A549 (cell line): ENCODE results near the gene PXT1. TPM values are rescaled to one million over a fixed set of nuclear protein-coding genes. Genes with fewer than 3 reads are reported as not detected.

Experiments used
- ATAC-seq, 2 experiments: fragments of 200-7000 bp in 1 of 2; fragments of >200 bp in 1 of 2; cut with Nextera tagmentation in 1 of 2; cut with Tn5 transposase in 1 of 2; 3 replicates each; pipeline versions ENCODE4 v1.8.0 to v1.9.1; 2018 to 2020; ENCODE audit warnings: mild to moderate bottlenecking in 1 of 2, moderate library complexity in 1 of 2
- CTCF ChIA-PET: fragments of 300-600 bp; sonication (Branson Sonifier 250); formaldehyde crosslinking; extraction: SDS; loops from one replicate; lab custom pipeline; 2021; ENCODE audit warnings: antibody characterized with exemption, inconsistent platforms; lab: Yijun Ruan, JAX
- POLR2A ChIA-PET: fragments of 350-600 bp; formaldehyde crosslinking; extraction: SDS; loops from one replicate; lab custom pipeline; 2021; ENCODE audit warnings: antibody characterized with exemption, inconsistent platforms; lab: Yijun Ruan, JAX
- DNase-seq, 2 experiments: peaks; one replicate each; pipeline versions ENCODE4 v3.0.0 to v3.0.0-alpha.2; 2011 to 2016; ENCODE audit warnings: low read depth in 1 of 2, low spot score in 1 of 2
- FAIRE-seq: peaks from 2 replicates; lab custom pipeline; 2011; peaks lifted over from hg19 to GRCh38; lab: Jason Lieb, UNC
- H3K27ac ChIP-seq, 2 experiments: fragments of >200 bp; sonication (Bioruptor Twin); formaldehyde crosslinking; 3 replicates each; pipeline ENCODE4 v1.5.1; 2016 to 2017
- H3K4me1 ChIP-seq: fragments of >200 bp; sonication (Bioruptor Twin); formaldehyde crosslinking; 3 replicates; pipeline ENCODE4 v1.6.1; 2016
- H3K4me2 ChIP-seq: fragments of >200 bp; sonication (Bioruptor Twin); formaldehyde crosslinking; 3 replicates; pipeline ENCODE4 v1.6.1; 2016
- H3K4me3 ChIP-seq: fragments of >200 bp; sonication (Bioruptor Twin); formaldehyde crosslinking; 3 replicates; pipeline ENCODE4 v1.5.1; 2016
- H3K9me3 ChIP-seq: fragments of >200 bp; sonication (Bioruptor Twin); formaldehyde crosslinking; 3 replicates; pipeline ENCODE4 v1.6.1; 2016
- ATOH8 ChIP-seq: fragments of 250-450 bp; sonication (Bioruptor Pico); IDR thresholded peaks from 2 replicates; pipeline ENCODE4 v1.5.0; 2020; ENCODE audit warnings: low read depth, mild to moderate bottlenecking, moderate library complexity
- CBX8 ChIP-seq: fragments of 200-600 bp; sonication (generic); IDR thresholded peaks from 2 replicates; pipeline ENCODE4 v1.6.1; 2016
- EHF ChIP-seq: fragments of 250-450 bp; sonication (Bioruptor Pico); IDR thresholded peaks from 2 replicates; pipeline ENCODE4 v1.5.0; 2020; ENCODE audit warnings: mild to moderate bottlenecking
- GATA3 ChIP-seq: IDR thresholded peaks from 2 replicates; pipeline ENCODE4 v1.6.1; 2012; ENCODE audit warnings: borderline replicate concordance
- HDAC2 ChIP-seq: fragments of 200-600 bp; sonication (generic); IDR thresholded peaks from 2 replicates; pipeline ENCODE4 v1.6.1; 2016
- HES2 ChIP-seq: fragments of >200 bp; sonication (Bioruptor Twin); formaldehyde crosslinking; IDR thresholded peaks from 2 replicates; pipeline ENCODE4 v1.6.1; 2016
- HEYL ChIP-seq: fragments of 250-450 bp; sonication (Bioruptor Pico); IDR thresholded peaks from 2 replicates; pipeline ENCODE4 v1.8.0; 2021; ENCODE audit warnings: mild to moderate bottlenecking, moderate library complexity
- HOXA7 ChIP-seq: fragments of 250-450 bp; sonication (Bioruptor Pico); IDR thresholded peaks from 2 replicates; pipeline ENCODE4 v1.5.0; 2020; ENCODE audit warnings: mild to moderate bottlenecking, moderate library complexity
- JUNB ChIP-seq: fragments of >200 bp; sonication (Bioruptor Twin); formaldehyde crosslinking; IDR thresholded peaks from 2 replicates; pipeline ENCODE4 v1.6.1; 2016
- KDM1A ChIP-seq: fragments of 200-600 bp; sonication (generic); IDR thresholded peaks from 2 replicates; pipeline ENCODE4 v1.6.1; 2016; ENCODE audit warnings: low read depth, mild to moderate bottlenecking
- KDM5A ChIP-seq: fragments of 200-600 bp; sonication (generic); IDR thresholded peaks from 2 replicates; pipeline ENCODE4 v1.6.1; 2016; ENCODE audit warnings: antibody characterized with exemption, mild to moderate bottlenecking
- NFE2L2 ChIP-seq: fragments of 150-350 bp; conservative IDR thresholded peaks from 2 replicates; pipeline ENCODE4 v1.6.1; 2014; ENCODE audit warnings: low read length
- NPAS2 ChIP-seq: fragments of 250-450 bp; sonication (Bioruptor Pico); IDR thresholded peaks from 2 replicates; pipeline ENCODE4 v1.8.0; 2022; ENCODE audit warnings: mild to moderate bottlenecking, moderate library complexity, borderline replicate concordance
- PBX3 ChIP-seq: IDR thresholded peaks from 2 replicates; pipeline ENCODE4 v1.6.1; 2012
- PHF8 ChIP-seq: fragments of 200-600 bp; sonication (generic); IDR thresholded peaks from 2 replicates; pipeline ENCODE4 v1.6.1; 2016; ENCODE audit warnings: low read depth, mild to moderate bottlenecking, antibody characterized with exemption, moderate library complexity, borderline replicate concordance
- RAD21 ChIP-seq, 2 experiments: fragments of >200 bp in 1 of 2; sonication (Bioruptor Twin) in 1 of 2; formaldehyde crosslinking in 1 of 2; IDR thresholded peaks in 1 of 2; conservative IDR thresholded peaks in 1 of 2; 2 replicates in 1 of 2; 3 replicates in 1 of 2; pipeline ENCODE4 v1.6.1; 2012 to 2018; ENCODE audit warnings: inconsistent platforms in 1 of 2
- RCOR1 ChIP-seq: fragments of 150-350 bp; IDR thresholded peaks from 2 replicates; pipeline ENCODE4 v1.6.1; 2014; ENCODE audit warnings: antibody characterized with exemption, low read length, low read depth
- REST ChIP-seq: fragments of 200-600 bp; sonication (generic); IDR thresholded peaks from 2 replicates; pipeline ENCODE4 v1.6.1; 2016; ENCODE audit warnings: antibody characterized with exemption, mild to moderate bottlenecking, moderate library complexity
- RFX5 ChIP-seq: fragments of 450-650 bp; IDR thresholded peaks from 2 replicates; pipeline ENCODE4 v1.7.1; 2014; ENCODE audit warnings: antibody characterized with exemption, mild to moderate bottlenecking, moderate library complexity
- SMC3 ChIP-seq: fragments of >200 bp; sonication (Bioruptor Twin); formaldehyde crosslinking; IDR thresholded peaks from 3 replicates; pipeline ENCODE4 v1.6.1; 2018; ENCODE audit warnings: inconsistent platforms
- TP53 ChIP-seq: fragments of 250-450 bp; sonication (Bioruptor Pico); IDR thresholded peaks from 2 replicates; pipeline ENCODE4 v1.5.0; 2021; ENCODE audit warnings: mild to moderate bottlenecking, moderate library complexity
- USF2 ChIP-seq: fragments of 450-650 bp; IDR thresholded peaks from 2 replicates; pipeline ENCODE4 v1.6.1; 2014; ENCODE audit warnings: antibody characterized with exemption
- ZC3H11A ChIP-seq: fragments of 450-650 bp; IDR thresholded peaks from 2 replicates; pipeline ENCODE4 v1.6.1; 2014; ENCODE audit warnings: antibody characterized with exemption, mild to moderate bottlenecking
- WGBS: methylation state at CpG from one replicate; pipeline ENCODE4 v1.1.6; 2017; ENCODE audit errors: missing lambda C conversion rate; 5-methylcytosine and 5-hydroxymethylcytosine counted together
- polyA plus RNA-seq, 4 experiments: library from polyadenylated mRNA; depleted of rRNA in 3 of 4; stranded (reverse); fragments of >200 nt; fragmentation: RNase III in 1 of 4; extraction: RNeasy Plus Mini Kit Qiagen cat#74134 plus additional on column Dnase treatment in 1 of 4; gene quantifications; 2 replicates in 3 of 4; 3 replicates in 1 of 4; pipeline ENCODE4 v1.2.3, GENCODE V29; 2011 to 2017

Gene PXT1
- polyA plus RNA-seq, 2 of the 4 experiments (the other 2 are of a cell fraction): not detected

GRCh38 chr6:36346486-36347273, 96.0 kb downstream of the PXT1 start:
- FAIRE-seq (no peak), DNase-seq (no peak), ATAC-seq (no peak)
- no peak for TF ChIP-seq ATOH8 (CRISPR knock-in tag)
- no peak for TF ChIP-seq GATA3
- no peak for TF ChIP-seq TP53 (CRISPR knock-in tag)
- TF ChIP-seq PHF8: no peak
- no peak for TF ChIP-seq JUNB
- TF ChIP-seq RAD21 (conservative IDR thresholded peaks at IDR 0.05 in 1 of 2, IDR thresholded peaks at IDR 0.05 in 1 of 2): no peak
- TF ChIP-seq PBX3: no peak
- TF ChIP-seq RCOR1: no peak
- no peak for TF ChIP-seq KDM1A
- TF ChIP-seq NFE2L2: no peak
- no peak for TF ChIP-seq SMC3
- TF ChIP-seq HOXA7: no peak
- TF ChIP-seq RFX5: no peak
- TF ChIP-seq HDAC2: no peak
- TF ChIP-seq NPAS2 (CRISPR knock-in tag): no peak
- TF ChIP-seq EHF (CRISPR knock-in tag): no peak
- no peak for TF ChIP-seq ZC3H11A
- no peak for TF ChIP-seq HEYL (CRISPR knock-in tag)
- no peak for TF ChIP-seq CBX8
- no peak overlapping the region for H3K4me2 ChIP-seq
- no peak overlapping the region for H3K4me3 ChIP-seq
- H3K9me3 ChIP-seq: no peaks in the 10 kb centered on the region
- WGBS: 85% methylated on average over 20 of the region's 20 CpGs
- CTCF ChIA-PET: interaction anchor here (0.6 to 8.2 kb wide), 3 partner anchors 12 to 223 kb away, joined by 3 to 46 read pairs (median 3); no protein-coding TSS in a partner anchor
- no peaks in the 10 kb centered on the region for H3K4me1 ChIP-seq
- POLR2A ChIA-PET: no interaction called here
- H3K27ac ChIP-seq: no peak overlapping the region

GRCh38 chr6:36345681-36346466, 96.8 kb downstream of the PXT1 start:
- Histone ChIP-seq H3K4me3 (no peak overlapping the region), H3K4me1 (no peaks in the 10 kb centered on the region), H3K4me2 (no peak overlapping the region), H3K27ac (no peak overlapping the region), H3K9me3 (no peaks in the 10 kb centered on the region)
- WGBS: 81% methylated on average over 13 of the region's 13 CpGs
- no peak for ATAC-seq
- ChIA-PET CTCF (interaction anchor here (0.6 to 8.2 kb wide), 3 partner anchors 10 to 139 kb away, joined by 3 to 46 read pairs (median 6); no protein-coding TSS in a partner anchor), POLR2A (no interaction called here)
- FAIRE-seq: no peak
- TF ChIP-seq HES2 (no peak), PBX3 (no peak), REST (no peak), GATA3 (no peak), USF2 (no peak), KDM5A (no peak)
- no peak for DNase-seq
